HG02623 (cell line): ENCODE data around the gene CFAP299.

ENCODE experiments used
- ATAC-seq: cut with Tn5 transposase; IDR thresholded peaks from one replicate; pipeline ENCODE4 v1.9.1; 2021; ENCODE audit warnings: moderate library complexity; ENCODE audit not compliant: unreplicated experiment

CFAP299 gene

GRCh38 chr4:81007417-81007816, 671.9 kb downstream of the CFAP299 start:
- ATAC-seq: no peak
